NCI-H510A treated with DMSO at 0.1 percent for 48 hours (cell line): ENCODE measurements around the gene COMT.

Source experiments
- DNase-seq: peaks from one replicate; lab custom pipeline; 2025; lab: John Stamatoyannopoulos, UW

COMT gene

DNA sequence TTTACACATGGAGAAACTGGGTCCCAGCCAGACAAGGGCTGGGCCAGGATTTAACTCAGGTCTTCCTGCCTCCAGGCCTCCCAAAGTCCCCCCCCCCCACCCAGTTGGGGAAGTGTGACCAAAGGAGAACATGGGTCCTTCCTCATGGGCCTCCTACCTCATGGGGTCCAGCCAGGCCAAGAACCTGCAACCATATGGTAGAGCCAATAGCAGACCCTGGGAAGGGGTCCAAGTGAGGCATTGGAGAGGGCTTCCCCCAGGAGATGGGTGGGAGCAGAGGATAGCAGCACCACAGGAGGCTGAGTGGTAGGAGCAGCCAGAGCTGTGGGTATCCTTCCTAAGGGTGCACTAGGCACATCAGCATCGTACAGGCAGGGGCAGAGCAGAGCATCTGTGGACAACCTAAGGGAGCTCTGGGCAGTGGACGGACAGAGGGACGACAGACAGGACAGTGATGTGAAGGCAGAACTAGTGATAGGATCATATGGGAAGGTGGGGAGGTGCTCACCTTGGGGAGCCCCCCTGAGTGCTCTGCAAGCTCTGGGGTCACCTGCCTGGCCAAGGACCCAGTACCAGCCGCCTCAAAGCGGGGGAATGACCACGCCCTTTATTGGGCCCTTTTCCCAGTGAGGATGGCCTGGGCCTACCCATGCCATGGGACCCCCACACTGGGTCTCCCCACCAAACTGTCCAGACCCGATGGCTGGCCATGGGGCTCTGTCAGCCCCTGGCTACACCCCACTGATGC, 70.6 kb downstream of the COMT start:
- DNase-seq = no peak

DNA sequence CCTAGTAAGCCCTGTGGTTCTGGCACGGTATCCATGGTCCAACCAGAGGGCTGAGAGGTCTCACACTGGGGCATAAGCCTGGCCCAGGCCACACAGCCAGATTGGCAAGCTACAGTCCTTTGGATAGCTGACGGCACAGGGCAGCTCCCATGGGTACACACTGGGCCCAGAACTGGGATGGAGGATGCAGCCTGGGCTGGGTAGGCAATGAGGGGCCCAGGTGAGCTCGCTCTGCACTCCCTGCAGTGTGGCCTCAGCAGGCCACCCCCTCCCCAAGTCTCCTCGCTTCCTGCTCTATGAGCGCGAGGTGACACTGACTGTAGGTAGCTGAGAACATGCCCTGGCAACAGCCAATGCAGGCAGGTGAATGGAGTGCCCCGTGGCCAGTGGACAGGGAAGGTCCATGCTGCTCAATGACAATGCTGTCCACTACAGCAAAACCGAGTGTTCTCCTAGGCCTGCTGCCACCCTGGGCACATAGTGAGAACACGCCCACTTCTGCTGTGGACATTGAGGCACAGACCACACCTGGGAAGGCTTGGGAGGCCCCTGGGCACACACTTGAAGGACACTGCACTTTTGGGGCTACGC, 71.3 kb downstream of the COMT start:
- no peak for DNase-seq

DNA sequence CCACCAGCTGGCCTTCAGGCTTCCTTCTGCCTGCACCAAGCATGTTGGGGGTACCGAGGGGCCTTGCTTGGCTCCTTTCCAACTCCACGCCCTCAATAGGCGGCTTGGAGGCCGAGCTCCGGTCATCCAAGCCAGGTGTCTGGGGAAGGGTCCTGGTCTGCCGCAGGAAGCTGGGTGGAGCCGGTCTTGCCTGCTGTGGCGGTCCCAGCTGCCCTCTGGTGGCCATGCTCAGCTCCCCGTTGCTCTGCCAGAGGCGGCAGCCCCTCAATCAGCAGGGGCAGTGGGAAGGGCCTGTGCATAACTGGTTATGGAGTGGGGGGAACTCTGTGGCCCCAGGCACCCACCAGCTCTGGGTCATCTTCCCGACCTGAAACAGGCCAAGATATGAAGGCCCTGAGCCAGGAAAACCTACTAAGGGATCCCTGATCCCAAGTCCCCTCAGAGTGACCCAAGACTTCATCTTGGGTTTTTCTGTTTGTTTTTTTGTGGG, 71.9 kb downstream of the COMT start:
- no peak for DNase-seq

DNA sequence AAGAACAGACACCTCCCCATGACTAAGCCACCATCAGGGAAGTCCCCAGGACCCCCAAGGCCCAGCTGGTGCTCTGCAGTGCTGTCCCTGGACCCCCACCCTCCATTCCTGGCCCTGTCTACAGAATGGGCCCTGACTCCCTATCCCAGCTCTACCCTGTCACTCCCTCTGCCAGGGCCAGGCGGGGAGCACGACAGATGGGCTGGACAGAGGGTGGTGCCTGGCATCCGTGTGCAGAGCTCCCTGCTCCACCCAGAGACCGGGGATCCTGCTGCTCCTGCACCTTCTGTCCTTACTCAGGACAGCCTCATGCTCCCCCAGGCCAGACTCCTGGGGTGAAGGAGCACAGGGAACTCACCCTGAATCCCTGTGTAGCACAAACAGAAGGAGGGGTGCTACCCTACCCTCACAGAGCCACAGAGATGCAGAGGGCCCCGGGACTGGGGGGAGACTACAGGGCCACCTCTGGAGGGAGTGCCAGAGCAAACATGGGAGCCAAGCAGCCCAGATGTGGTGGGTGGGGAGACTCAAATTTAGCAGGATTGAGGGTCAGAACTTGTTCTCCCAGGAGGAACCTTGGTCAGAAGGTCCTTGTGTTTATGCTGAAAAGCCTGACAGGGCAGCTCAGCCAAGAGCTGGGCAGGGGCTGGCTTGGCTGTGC, 73.1 kb downstream of the COMT start:
- DNase-seq = no peak

DNA sequence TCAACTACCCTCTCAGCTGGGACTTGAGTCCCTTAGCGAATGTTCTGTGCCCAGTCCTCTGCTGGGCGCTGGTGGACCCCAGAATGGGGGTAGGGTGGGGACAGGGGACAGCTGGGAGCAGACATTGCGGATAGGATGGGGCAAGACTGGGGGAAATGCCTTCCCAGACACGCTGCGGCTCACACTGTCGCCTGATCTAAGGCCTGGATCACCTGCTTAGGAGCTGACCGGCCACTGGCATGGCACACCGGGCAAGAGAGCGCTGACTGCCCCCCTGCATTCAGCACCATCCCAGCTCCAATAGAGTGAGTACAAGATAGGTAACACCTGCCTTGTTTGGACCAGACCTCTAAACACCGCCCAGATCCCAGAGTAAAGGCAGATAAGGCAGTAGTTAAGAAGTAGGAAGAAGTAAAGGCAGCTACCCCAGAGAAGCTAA, 73.6 kb downstream of the COMT start:
- no peak for DNase-seq

DNA sequence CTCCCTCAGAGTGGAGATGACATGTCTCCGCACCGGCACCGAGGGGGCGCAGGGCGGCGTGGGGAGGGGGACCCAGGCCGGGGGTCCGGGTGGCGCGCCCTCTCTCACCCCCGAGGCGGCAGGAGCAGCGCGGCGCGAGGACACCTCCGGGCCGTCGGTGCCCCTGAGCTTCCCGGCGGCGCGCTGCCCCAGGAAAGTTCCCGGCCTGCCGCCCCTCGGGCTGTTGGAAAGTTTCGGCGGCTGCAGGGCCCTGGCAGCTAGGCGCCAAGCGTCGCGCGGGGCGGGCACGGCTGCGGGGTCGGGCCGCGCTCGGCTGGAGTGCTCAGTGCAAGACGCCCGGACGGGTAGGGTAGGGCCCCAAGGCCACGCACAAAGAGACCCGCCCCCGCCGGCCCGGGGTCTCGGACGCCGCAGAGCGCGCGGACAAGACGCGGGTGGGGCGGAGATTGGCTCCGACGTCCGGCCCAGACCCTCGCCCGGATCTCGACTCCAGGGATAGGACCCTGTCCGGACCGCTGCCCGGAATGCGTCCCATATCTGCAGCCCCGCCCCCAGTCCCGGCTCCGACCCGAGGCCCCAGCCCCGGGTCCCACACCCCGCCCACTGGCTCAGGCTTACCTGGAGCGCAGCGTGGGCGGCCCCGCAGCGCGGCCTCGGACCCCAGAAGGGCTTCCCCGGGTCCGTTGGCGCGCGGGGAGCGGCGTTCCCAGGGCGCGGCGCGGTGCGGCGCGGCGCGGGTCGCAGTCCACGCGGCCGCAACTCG, 74.6 kb downstream of the COMT start:
- DNase-seq = no peak

DNA sequence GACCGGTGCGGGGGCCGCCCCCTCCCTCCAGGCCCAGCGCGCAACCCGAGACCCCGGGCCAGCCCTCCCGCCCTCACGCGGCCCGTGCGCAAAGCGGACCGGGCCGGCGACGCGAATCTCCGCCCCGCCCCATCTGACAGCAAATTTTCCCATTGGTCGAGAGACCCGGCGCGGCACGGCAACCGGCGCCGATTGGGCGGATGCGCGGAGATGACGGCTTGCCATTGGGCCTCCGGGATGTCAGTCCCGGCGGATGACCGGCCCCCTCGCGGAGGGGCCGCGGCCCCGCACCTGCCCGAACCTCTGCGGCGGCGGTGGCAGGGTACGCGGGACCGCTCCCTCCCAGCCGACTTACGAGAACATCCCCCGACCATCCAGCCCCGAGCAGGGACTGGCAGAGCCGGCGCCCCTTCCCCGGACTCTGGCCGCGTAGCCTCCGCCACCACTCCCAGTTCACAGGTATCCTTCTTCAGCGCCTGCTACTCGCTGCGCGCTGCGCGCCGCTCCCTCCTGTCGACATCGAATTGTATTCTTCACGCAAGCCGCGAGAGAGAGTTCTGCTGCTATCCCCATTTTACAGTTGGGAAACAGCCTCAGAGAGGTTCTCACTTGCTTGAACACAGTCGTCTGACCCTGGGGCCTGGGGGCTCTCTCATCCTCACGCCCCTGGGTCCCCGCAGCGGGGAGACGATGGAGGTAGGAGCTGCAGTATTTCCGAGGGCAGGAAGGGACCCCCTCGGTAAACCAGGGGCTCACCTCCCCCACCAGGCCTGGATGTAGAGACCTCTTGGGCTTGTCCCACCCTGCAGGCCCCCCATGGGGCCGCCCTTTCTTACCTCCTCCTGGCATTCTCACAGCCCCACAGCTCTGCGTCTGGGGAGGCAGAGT, 75.4 kb downstream of the COMT start, which contains the start of gene ARVCF:
Gene ARVCF (minus strand): TSS at position 90 of the 888 bp plus-strand sequence. CDS start 26,029 bp downstream, outside the sequence.
- peak; percentile 76 for DNase-seq

DNA sequence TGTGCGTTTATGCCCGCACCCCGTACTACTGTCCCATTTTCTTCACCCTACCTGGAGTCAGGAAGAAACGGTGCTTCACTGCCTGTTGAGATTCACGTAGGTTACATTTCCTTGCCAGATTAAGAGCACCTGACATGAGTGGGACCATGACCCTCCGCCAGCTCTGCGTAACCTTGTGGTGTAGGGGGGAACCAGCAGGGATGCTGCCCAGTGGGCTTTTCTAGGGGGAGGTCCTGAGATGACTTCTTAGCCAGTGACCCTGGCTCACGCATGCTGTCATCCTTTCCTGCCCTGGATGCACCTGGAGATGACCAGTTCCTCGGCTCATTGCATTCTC, 76.0 kb downstream of the COMT start:
- DNase-seq = no peak

DNA sequence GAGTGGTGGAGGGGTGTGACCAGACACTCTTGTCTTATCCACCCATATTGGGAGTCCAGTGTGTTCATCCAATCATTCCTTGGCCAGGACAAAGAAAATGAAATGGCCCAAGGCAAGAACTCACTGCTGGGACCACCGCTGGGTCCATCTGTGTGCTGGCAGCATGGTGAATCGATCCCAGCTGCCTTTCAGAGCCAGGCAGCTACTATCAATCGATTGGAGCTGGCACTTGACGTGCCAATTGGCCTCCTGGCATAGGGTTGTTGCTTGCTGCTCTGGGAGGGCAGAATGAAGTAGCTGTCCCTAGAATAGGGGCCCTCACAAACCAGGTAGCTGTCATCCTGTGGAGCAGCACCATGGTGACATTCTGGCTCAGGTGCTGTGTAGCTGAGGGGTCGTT, 76.4 kb downstream of the COMT start:
- DNase-seq = no peak
